Measurements from ENCODE around the gene FEV.

DNA sequence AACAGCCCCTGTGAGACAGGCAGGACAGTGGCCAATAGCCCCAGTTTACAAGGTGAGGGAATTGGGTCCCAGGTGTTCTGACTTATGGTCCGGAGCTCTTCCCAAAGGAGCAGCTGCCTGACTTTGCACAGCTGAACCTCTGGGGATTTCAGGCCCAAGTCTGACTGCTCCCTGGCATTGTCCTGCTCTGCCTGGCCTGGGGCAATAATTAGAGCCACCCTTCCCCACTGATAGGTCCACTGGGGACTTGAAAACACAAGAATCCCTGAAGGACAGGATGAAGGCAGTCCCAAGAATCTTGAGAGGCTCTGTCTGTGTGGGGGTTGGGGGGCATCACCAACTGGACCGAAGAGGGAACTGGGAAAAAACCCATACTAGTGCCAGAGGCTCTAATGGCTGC lies 3.7 kb upstream of the FEV start:
- TF ChIP-seq, protein P1, sequence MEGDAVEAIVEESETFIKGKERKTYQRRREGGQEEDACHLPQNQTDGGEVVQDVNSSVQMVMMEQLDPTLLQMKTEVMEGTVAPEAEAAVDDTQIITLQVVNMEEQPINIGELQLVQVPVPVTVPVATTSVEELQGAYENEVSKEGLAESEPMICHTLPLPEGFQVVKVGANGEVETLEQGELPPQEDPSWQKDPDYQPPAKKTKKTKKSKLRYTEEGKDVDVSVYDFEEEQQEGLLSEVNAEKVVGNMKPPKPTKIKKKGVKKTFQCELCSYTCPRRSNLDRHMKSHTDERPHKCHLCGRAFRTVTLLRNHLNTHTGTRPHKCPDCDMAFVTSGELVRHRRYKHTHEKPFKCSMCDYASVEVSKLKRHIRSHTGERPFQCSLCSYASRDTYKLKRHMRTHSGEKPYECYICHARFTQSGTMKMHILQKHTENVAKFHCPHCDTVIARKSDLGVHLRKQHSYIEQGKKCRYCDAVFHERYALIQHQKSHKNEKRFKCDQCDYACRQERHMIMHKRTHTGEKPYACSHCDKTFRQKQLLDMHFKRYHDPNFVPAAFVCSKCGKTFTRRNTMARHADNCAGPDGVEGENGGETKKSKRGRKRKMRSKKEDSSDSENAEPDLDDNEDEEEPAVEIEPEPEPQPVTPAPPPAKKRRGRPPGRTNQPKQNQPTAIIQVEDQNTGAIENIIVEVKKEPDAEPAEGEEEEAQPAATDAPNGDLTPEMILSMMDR (IDR thresholded peaks at IDR 0.05; ENCODE audit: low read length), result no peak
- TF ChIP-seq EZH2 (optimal IDR thresholded peaks at IDR 0.05; ENCODE audit: low read depth, low read length), result no peak
